Measurements from ENCODE around the gene SIMC1. TPM values are rescaled to one million over a fixed set of nuclear protein-coding genes. Genes with fewer than 3 reads are reported as not detected.
A peak's percentile ranks its signal among the peaks of the same experiment; 100 is the strongest.
"Not testable (repeated sequence)": the region's sequence is repeated elsewhere in the genome, so short reads cannot be mapped to it uniquely, and the experiment has no call there.

Gene SIMC1
- total RNA-seq, 2 donors from 2014 or later, result 6.8 to 8.0 TPM

DNA sequence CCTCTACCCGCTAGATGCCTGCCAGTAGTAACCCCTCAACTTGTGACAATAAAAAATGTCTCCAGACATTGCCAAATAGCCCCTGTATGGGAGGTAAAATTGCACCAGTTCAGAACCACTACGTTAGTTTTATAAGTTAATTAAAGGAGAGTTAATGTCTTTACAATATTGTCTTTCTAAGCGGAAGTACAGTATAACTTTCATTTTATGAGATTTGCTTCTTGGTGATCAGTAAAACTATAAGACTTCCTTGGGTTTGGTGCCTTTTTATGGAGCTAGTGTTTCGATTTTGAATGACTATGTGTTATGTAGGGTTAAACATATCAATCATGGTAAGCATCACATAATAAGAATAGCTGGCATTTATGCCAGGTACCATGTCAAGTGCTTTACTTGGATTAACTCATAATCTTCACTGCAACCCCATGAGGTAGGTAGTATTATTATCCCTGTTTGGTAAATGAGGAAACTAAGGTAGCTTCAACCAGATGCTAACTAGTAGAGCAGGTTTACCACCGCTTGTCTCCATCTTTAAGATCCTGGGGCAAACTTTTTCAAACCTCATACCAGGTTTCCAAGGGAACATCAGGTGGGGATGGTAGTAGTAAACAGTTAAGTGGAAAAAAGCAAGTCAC is 19.8 kb downstream of the SIMC1 start:
- DNase-seq; ATAC-seq; intact Hi-C loops (cut with DNase I): not testable (repeated sequence)

GRCh38 chr5:176260682-176261081 is 22.5 kb downstream of the SIMC1 start:
- intact Hi-C loops (cut with DNase I); ATAC-seq; DNase-seq: not testable (repeated sequence)

DNA sequence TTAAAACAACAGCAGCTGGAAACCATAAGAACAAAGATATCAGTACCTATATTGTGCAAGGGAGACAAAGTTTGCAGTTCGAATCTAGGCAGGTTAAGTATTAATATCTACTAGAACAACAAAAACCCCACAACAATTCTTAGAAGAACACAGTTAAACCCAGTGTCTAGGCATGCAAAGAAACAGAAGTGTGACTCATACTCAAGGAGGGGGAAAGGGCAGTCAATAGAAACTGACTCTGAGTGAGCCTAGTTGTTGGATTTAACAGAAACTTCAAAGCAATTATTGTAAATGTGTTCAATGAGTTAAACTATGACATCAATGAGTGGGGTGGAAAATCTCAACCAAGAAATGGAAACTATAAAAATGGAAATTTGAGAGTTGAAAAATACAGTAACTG is 28.2 kb downstream of the SIMC1 start:
- intact Hi-C loops (cut with DNase I); DNase-seq; ATAC-seq: not testable (repeated sequence)

DNA sequence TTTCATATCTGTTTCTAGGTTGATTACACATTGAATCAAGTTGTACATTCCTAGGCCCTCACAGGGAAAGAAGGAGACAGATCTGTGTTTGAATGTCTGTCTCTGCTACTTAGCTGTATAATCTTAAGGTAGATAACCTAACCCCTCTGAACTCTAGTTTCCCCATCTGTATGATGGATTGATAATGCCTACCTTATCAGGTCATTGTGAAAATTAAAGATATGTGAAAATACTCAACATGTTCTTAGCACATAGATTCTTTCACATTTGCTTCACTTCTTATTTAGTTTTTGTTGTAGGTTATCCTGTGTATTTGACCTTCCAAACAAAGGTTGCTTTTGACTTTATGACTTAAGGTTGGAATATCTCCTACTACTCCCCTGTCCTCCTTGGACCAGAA is 50.8 kb downstream of the SIMC1 start:
- intact Hi-C loops (cut with DNase I); DNase-seq; ATAC-seq: not testable (repeated sequence)

- peak in 1 of 2 donors; percentile 47 for ATAC-seq
- intact Hi-C loops (cut with DNase I); DNase-seq: not testable (repeated sequence)
Measured at GRCh38 chr5:176290057-176290840, 52.0 kb downstream of the SIMC1 start.

GRCh38 chr5:176305356-176305755 is 67.1 kb downstream of the SIMC1 start:
- DNase-seq; intact Hi-C loops (cut with DNase I); ATAC-seq: not testable (repeated sequence)

GRCh38 chr5:176317534-176318374 is 79.5 kb downstream of the SIMC1 start:
- no peak for ATAC-seq
- no peak for DNase-seq
- intact Hi-C loops (cut with DNase I), result no loop called here

DNA sequence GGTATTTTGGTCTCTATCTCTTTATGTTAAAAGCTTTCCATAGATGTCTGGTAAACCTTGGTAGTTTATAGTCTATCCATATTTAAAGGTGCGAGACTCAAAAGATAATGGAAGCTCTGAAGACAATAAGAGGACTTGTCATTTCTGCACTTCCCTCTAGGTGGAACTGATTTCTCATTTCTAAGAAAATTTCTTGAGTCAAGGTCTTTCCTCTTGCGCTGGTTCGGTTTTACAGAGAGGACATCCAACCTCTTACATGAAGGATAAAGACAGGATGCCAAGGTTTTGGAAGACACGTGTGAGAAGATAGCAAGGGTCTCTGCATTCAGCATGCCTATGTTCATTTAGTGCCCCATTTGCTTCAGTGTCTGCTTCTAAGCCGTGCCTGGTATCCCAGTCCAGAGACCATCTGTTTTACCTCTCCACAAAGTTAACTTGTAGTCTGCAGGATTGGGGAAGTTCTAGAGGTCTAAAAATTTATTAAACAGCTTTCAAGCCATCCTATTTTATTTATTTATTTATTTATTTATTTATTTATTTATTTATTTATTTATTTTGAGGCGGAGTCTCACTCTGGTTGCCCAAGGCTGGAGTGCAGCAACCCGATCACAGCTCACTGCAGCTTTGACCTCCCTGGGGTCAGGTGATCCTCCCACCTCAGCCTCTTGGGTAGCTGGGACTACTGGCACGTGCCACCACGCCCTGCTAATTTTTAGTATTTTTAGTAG is 81.8 kb downstream of the SIMC1 start:
- intact Hi-C loops (cut with DNase I), result no loop called here
- ATAC-seq (no peak), DNase-seq (no peak)

DNA sequence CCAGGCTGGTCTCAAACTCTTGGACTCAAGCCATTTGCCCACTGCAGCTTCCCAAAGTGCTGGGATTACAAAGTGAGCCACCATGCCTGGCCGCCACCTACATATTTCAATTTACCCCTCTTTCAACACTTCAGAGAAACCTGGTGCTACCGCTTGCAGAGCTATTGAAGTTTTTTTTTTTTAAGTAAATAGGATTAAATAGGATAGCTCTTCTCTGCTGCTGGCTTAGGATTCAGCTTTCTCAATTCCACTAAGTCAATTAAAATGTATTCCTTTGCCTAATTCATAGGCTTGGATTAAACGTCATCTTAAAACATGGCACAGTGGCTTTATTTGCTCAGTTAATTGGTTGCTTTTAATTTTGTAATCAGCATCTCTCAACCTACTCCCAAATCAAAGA is 82.4 kb downstream of the SIMC1 start:
- DNase-seq (no peak), ATAC-seq (no peak)
- intact Hi-C loops (cut with DNase I), result no loop called here

GRCh38 chr5:176334031-176334770 is 96.0 kb downstream of the SIMC1 start:
- no peak for DNase-seq
- no peak for ATAC-seq
- intact Hi-C loops (cut with DNase I), result no loop called here

DNA sequence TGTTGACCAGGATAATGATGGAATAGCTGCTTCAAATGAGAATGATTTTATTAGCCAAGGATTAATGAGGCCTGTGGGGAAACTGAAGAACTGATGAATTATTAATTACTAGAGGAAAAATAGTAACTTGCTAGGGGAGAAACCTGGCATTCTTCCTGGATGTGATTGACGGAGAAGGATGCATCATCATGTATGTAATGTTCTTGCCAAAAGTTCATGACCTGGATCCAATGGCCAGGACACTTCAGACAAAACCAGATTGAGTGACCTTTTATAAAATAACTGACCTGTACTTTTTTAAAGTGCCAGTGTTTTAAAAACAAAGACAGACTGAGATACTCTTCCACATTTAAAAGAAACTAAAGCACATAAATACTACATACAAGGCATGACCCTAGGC is 99.7 kb downstream of the SIMC1 start:
- intact Hi-C loops (cut with DNase I), result no loop called here
- DNase-seq (no peak), ATAC-seq (no peak)

- ATAC-seq (no peak), DNase-seq (no peak)
- intact Hi-C loops (cut with DNase I), result no loop called here
Measured at GRCh38 chr5:176339304-176339703, 101.1 kb downstream of the SIMC1 start.

DNA sequence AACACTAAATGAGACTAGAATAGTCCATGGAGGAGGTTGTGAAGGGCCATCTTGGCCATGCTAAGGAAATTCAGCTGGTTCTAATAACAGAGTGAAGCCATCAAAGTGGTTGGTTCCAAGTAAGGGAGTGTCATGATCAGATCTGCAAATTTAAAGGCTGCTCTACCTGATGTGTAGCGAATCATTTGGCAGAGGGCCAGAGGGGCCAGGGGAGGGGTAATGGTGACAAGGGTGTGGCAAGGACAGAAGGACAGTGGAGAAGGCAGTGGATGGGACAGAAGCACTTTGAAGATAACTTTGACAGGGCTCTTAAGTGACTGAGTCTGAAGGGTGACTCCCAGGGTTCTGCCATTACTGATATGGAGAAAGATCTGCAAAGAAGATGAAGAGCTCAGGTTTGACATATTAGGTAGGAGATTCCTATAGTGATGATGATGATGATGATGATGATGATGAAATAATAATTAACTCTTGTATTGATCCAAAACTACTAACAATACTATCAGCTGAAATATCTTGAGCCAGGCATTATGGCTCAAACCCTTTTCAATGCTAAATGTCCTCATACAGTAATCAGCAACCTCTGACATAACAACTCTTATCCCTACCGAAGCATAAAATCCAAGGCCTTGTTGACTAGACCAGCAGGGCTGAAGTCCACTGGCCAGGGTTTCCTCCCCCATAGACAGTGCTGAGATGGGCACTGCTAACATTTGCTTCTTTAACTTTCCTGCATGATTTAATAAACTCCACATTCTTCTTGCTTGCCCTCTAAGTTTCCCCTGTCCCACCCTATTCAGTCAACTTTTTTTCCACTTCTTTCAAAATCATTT is 103.3 kb downstream of the SIMC1 start:
- intact Hi-C loops (cut with DNase I), result no loop called here
- no peak for DNase-seq
- no peak for ATAC-seq

DNA sequence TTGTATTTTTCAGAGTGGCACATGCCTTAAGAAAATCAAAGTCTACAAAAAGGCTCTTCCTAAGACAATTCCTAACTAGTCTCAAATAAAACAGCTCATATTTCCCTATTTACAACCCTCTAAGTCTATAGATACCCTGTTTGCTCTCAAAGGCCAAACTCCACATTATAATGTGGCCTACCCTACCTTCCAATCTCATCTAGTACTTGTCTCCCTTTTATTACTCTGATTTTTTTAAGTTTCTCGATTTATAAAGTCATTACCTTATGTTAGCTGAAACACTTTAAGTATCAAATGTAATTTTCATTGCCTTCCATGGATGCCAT is 103.9 kb downstream of the SIMC1 start:
- no peak for DNase-seq
- ATAC-seq, result no peak
- intact Hi-C loops (cut with DNase I), result no loop called here

DNA sequence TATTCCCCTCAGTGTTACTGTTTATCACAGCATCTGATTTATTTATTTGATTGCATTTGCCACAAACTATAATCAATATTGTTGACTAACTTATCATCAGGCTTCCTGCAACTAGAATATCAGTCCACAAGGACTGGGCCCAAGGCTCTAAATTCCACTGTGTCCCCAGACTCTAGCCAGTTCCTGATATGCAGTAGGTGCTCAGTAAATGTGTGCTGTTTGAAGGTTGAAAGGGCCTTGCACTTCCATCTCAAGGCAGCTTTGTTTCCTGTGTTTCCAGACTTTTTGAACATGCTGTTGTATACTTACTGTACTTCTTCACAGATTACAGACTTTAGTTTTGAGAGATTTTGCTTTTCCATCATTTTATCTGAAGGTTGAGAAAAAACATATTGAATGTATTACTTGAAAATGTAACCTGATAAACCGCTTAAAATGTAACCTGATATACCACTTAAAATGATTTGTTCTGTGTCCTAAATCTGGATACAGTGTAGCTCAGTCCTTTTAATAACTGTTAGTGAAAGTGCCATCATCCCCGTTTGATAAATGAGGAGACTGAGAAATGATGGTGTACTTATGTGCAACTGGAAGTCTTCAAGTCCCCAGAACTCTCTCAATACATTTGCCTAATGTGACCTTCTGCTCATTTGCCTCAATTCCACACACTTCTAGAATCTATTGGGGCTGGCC is 104.7 kb downstream of the SIMC1 start:
- no peak for ATAC-seq
- intact Hi-C loops (cut with DNase I), result no loop called here
- no peak for DNase-seq

DNA sequence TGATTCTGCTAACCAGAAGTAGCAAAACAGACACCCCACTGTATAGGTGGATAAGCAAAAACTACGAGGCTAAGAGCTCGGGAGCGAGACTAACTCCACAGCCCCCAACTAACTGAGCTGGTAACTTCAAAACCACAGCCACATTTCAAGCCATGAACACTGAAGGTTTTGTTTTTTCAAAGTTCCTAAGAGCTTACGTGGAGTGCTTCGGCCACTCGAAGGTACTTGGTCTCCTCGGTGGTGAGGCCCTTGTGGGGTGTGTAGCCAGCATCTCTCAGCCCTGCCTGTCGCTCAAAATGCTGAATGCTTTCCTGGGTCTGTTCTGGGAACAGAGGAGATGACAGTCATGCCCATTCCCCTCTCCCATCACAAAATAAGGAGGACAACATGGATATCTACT is 112.2 kb downstream of the SIMC1 start:
- DNase-seq, result no peak
- ATAC-seq, result no peak
- intact Hi-C loops (cut with DNase I), result no loop called here
